Loucy (cell line): ENCODE data around the gene CACNA2D3.

ENCODE experiments used
- CTCF ChIP-seq: fragments of 200-600 bp; sonication (generic); conservative IDR thresholded peaks from 2 replicates; pipeline ENCODE4 v1.5.1; 2014; ENCODE audit warnings: mild to moderate bottlenecking, antibody characterized with exemption, low read length
- EZH2phosphoT487 ChIP-seq: fragments of 200-600 bp; IDR thresholded peaks from 2 replicates; pipeline ENCODE4 v1.6.1; 2018; ENCODE audit warnings: antibody characterized with exemption, mild to moderate bottlenecking, moderate library complexity, borderline replicate concordance

GRCh38 chr3:54223063-54223462 lies 100.7 kb downstream of the CACNA2D3 start:
- TF ChIP-seq CTCF (no peak), EZH2phosphoT487 (no peak)
